ENCODE data around the gene DHX30. TPM values are rescaled to one million over a fixed set of nuclear protein-coding genes. Genes with fewer than 3 reads are reported as not detected.

DHX30 gene
- polyA plus RNA-seq, 1 donor: 44.5 TPM

DNA sequence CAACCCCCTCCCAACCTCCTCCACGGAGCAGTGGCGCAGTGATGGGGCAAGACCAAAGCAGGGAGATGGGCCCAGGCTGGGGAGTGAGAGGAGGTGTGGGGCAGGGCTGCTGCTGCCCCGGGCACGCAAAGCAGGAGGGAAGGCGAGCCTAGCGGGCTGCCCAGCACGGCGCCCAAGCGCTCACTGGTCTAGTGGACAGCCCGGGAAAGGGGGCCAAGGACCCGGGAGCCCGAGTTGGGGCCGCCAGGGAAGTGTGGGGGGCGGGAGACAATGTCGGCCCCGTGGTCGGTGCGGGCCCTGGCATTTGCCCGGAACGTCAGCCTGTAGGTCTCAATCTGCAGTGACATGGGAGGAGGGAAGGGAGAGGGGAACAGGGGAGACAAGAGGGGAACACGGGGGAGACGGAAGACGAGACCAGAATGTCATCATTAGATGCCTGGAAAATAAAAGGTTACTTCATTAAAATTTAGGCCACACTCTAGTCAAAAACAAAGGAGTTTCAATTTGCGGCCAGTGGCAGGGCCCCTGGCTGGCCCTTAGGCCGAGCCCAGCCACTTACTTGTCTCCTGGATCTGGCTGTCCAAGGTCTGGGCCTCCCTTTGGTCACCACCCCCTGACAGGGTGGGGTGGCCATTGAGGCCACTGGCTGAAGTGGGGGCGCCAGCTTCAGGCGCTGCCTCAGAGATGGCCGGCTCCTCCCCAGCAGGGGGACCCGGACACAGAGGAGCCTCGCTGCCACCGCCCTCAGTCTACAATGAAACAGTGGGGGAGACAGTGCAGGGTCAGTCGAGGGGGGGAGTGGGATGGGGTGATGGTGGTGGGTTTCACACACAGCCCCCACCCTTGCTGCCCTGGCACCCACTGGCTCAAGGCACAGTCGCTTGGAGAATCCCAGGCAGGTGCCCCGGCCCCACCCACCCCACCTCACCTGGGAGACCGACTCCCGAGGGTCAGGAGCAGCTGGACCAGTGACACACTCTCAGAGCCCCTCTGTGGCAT lies 50.0 kb downstream of the DHX30 start:
- H3K27me3 ChIP-seq (ENCODE audit: control insufficient read depth, insufficient read depth, low read length): no peaks in the 10 kb centered on the region
- H3K4me1 ChIP-seq (ENCODE audit: control insufficient read depth, insufficient read depth, low read length): no peaks in the 10 kb centered on the region
- WGBS (ENCODE audit: insufficient coverage, low lambda C conversion rate): no CpG with 5 or more reads among the region's 36 CpGs
- H3K4me3 ChIP-seq (ENCODE audit: low read length): no peak overlapping the region
- no peaks in the 10 kb centered on the region for H3K9me3 ChIP-seq (ENCODE audit: control insufficient read depth, low read depth, low read length)
- DNase-seq: no peak
- peaks cover 91% of the 10 kb centered on the region for H3K36me3 ChIP-seq (ENCODE audit: control insufficient read depth, insufficient read depth, low read length)
- H3K27ac ChIP-seq (ENCODE audit: low read length): no peak overlapping the region

DNA sequence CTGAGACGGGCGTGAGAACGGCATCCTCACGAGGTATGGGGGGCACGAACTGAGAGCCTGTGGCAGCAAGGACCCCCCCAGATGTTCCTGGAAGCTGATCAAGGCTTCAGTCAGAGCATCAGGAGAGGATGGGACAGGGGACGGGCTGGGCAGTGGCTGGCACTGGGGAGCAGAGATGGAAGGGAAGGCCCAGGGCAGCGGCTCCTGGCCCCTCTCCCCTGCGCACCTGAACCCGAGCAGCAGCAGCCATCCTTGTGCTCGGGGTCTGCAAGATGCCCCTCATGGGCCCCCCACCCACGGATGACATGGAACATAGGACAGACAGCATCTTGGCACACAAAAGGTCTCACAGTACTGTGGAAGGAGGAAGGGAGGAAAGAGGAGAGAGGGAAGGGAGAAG lies 51.3 kb downstream of the DHX30 start:
- Histone ChIP-seq H3K36me3 (ENCODE audit: control insufficient read depth, insufficient read depth, low read length) (peaks cover 87% of the 10 kb centered on the region), H3K27ac (ENCODE audit: low read length) (no peak overlapping the region), H3K4me1 (ENCODE audit: control insufficient read depth, insufficient read depth, low read length) (no peaks in the 10 kb centered on the region), H3K4me3 (ENCODE audit: low read length) (no peak overlapping the region), H3K27me3 (ENCODE audit: control insufficient read depth, insufficient read depth, low read length) (no peaks in the 10 kb centered on the region), H3K9me3 (ENCODE audit: control insufficient read depth, low read depth, low read length) (no peaks in the 10 kb centered on the region)
- DNase-seq: no peak
- WGBS (ENCODE audit: insufficient coverage, low lambda C conversion rate): 89% methylated on average over 3 of the region's 11 CpGs

DNA sequence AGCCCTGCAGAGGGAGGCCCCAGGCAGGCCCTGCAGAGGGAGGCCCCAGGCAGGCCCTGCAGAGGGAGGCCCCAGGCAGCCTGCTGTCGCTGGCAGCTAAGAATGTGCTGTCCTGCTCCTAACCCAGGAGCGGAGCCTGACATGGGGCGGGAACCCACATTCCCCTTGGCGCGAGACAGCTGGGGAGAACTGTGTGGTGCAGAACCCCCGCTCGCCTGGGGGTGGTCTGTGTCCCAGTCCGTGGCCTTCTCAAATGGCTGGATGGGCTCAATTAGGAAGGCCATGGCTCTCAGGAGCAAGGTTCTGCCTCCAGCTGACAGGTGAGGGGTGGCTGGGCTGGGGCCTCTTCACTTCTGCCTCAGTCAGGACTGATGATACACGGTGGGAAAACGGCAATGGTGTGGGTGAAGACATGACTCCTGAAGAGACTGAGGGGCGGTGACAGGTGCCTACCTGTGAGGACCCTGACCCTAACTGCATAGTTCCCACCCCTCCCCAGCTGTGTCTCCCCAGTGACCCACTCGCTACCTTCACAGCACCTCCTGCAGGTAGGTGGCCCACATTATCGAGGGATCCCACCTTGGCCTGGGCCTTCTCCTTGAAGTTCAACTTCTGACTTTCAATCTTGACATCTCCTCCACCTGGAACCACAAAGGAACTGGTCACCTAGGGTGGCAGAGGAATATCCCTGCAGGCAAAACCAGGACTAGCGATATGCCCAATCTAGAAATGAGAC lies 52.0 kb downstream of the DHX30 start:
- no peaks in the 10 kb centered on the region for H3K4me1 ChIP-seq (ENCODE audit: control insufficient read depth, insufficient read depth, low read length)
- no peak for DNase-seq
- H3K27me3 ChIP-seq (ENCODE audit: control insufficient read depth, insufficient read depth, low read length): no peaks in the 10 kb centered on the region
- no peak overlapping the region for H3K4me3 ChIP-seq (ENCODE audit: low read length)
- no peaks in the 10 kb centered on the region for H3K9me3 ChIP-seq (ENCODE audit: control insufficient read depth, low read depth, low read length)
- WGBS (ENCODE audit: insufficient coverage, low lambda C conversion rate): no CpG with 5 or more reads among the region's 14 CpGs
- peaks cover 83% of the 10 kb centered on the region for H3K36me3 ChIP-seq (ENCODE audit: control insufficient read depth, insufficient read depth, low read length)
- no peak overlapping the region for H3K27ac ChIP-seq (ENCODE audit: low read length)

DNA sequence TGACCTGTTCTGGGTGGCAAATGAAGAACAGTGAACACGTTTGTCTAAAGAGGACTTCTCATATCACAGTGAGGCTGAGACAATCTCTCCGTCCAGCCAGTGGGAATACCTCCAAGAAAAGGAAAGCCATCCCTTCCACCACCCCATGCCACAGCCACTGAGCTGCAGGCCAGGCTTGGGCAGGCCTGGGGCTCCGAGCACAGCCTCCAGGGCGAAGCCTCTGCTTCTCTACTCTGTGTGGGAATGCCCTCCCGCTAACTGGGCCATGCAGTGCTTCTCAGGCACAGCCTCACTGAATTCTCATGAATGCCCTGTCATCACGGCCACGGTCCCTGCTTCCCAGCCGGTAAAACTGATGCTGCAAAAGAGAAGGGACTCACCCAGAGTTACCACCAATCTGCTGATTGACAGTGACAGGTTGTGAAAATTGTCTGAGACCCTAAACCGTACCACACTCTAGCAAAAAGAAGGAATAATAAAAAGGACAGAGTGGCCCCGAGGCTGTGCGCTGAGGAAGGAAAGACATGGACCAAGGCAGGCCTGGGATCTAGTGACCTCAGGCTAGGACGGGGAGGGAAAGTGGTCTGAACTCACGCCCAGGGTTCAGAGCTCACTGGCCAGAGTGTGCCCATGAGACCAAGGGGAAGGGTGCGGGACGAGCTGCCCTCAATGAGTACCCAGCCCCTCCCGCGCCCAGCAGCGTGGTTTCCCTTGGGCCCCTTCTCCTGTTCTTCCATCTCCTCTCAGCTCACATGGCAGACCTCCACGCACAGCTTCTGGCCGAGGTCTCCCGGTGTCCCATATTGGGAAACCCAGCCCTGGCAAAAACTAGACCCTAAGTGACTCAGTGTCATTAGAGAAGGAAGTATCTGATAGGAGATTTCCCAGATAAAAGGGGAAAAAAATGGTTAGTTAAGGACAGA lies 52.8 kb downstream of the DHX30 start:
- no peak for DNase-seq
- no peak overlapping the region for H3K27ac ChIP-seq (ENCODE audit: low read length)
- 100% methylated on average over 3 of the region's 21 CpGs for WGBS (ENCODE audit: insufficient coverage, low lambda C conversion rate)
- H3K4me3 ChIP-seq (ENCODE audit: low read length): no peak overlapping the region
- peaks cover 77% of the 10 kb centered on the region for H3K36me3 ChIP-seq (ENCODE audit: control insufficient read depth, insufficient read depth, low read length)
- H3K4me1 ChIP-seq (ENCODE audit: control insufficient read depth, insufficient read depth, low read length): no peaks in the 10 kb centered on the region
- no peaks in the 10 kb centered on the region for H3K27me3 ChIP-seq (ENCODE audit: control insufficient read depth, insufficient read depth, low read length)
- no peaks in the 10 kb centered on the region for H3K9me3 ChIP-seq (ENCODE audit: control insufficient read depth, low read depth, low read length)

DNA sequence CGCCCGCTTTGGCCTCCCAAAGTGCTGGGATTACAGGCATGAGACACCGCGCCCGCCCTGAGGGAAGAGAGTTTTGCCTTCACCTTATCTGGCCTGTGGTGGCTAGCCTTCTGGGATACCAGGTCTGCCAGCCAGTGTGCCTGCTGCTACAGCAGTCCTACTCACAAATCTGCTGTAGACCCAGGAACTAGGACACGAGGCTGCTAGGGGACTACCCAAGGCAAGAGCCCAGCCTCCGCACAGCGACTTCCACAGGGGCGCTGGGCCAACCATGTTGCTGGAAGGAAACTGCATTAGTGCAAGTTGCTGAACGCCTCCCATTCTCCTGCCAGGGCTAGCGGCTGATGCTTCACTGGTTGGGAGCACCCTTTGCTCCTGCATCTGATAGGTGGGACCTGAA lies 53.7 kb downstream of the DHX30 start:
- DNase-seq: no peak
- Histone ChIP-seq H3K4me1 (ENCODE audit: control insufficient read depth, insufficient read depth, low read length) (no peaks in the 10 kb centered on the region), H3K27me3 (ENCODE audit: control insufficient read depth, insufficient read depth, low read length) (no peaks in the 10 kb centered on the region), H3K4me3 (ENCODE audit: low read length) (no peak overlapping the region), H3K36me3 (ENCODE audit: control insufficient read depth, insufficient read depth, low read length) (peaks cover 67% of the 10 kb centered on the region), H3K27ac (ENCODE audit: low read length) (no peak overlapping the region), H3K9me3 (ENCODE audit: control insufficient read depth, low read depth, low read length) (no peaks in the 10 kb centered on the region)
- no CpG with 5 or more reads among the region's 11 CpGs for WGBS (ENCODE audit: insufficient coverage, low lambda C conversion rate)

DNA sequence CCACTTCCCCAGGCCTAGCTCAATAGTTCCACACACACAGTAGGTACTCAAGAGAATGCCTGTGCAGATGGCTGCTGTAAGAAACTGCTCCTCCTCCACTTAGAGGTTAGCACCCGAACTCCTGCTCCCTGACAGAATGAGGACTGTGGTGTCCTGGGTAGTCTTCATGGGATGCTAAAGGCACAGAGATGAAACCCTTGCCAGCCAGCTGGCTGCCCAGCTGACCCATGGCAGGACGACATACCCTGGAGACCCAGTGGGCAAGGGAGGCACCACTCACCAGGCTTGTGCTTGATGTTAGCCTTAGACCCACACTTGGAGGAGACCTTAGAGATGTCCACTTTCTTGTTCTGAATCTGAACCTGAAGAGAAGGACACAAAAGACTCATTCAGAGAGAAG lies 54.2 kb downstream of the DHX30 start:
- H3K36me3 ChIP-seq (ENCODE audit: control insufficient read depth, insufficient read depth, low read length): peaks cover 62% of the 10 kb centered on the region
- no peak overlapping the region for H3K27ac ChIP-seq (ENCODE audit: low read length)
- no peaks in the 10 kb centered on the region for H3K27me3 ChIP-seq (ENCODE audit: control insufficient read depth, insufficient read depth, low read length)
- no peaks in the 10 kb centered on the region for H3K4me1 ChIP-seq (ENCODE audit: control insufficient read depth, insufficient read depth, low read length)
- no peak for DNase-seq
- H3K4me3 ChIP-seq (ENCODE audit: low read length): no peak overlapping the region
- WGBS (ENCODE audit: insufficient coverage, low lambda C conversion rate): no CpG with 5 or more reads among the region's 2 CpGs
- H3K9me3 ChIP-seq (ENCODE audit: control insufficient read depth, low read depth, low read length): no peaks in the 10 kb centered on the region

DNA sequence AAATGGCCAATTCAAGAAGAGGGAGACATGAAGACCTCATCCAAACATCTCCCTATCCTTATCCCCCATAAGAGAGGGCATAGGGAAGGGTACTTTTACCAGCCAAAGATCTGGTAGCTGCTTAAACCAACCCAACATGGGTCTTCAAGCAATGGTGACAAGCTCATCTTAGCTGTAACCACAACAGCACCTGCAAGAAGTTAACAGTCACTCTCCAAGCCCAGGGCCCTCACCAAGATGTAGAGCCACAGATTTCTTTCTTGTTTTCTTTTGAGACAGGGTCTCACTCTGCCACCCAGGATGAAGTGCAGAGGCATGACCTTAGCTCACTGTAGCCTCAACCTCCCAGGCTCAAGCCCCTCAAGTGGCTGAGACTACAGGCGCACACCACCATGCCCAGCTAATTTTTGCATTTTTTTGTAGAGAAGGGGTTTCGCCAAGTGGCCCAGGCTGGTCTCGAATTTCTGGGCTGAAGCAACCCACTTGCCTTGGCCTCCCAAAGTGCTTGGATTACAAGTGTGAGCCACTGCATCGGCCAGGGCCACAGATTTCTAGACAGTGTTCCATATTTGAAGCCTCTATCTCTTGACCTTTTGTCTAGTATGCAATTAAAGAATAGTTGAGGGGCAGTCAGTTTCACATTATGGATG lies 57.1 kb downstream of the DHX30 start:
- Histone ChIP-seq H3K9me3 (ENCODE audit: control insufficient read depth, low read depth, low read length) (no peaks in the 10 kb centered on the region), H3K4me3 (ENCODE audit: low read length) (no peak overlapping the region), H3K36me3 (ENCODE audit: control insufficient read depth, insufficient read depth, low read length) (peaks cover 53% of the 10 kb centered on the region), H3K27me3 (ENCODE audit: control insufficient read depth, insufficient read depth, low read length) (no peaks in the 10 kb centered on the region), H3K27ac (ENCODE audit: low read length) (no peak overlapping the region), H3K4me1 (ENCODE audit: control insufficient read depth, insufficient read depth, low read length) (no peaks in the 10 kb centered on the region)
- no CpG with 5 or more reads among the region's 4 CpGs for WGBS (ENCODE audit: insufficient coverage, low lambda C conversion rate)
- DNase-seq: no peak

DNA sequence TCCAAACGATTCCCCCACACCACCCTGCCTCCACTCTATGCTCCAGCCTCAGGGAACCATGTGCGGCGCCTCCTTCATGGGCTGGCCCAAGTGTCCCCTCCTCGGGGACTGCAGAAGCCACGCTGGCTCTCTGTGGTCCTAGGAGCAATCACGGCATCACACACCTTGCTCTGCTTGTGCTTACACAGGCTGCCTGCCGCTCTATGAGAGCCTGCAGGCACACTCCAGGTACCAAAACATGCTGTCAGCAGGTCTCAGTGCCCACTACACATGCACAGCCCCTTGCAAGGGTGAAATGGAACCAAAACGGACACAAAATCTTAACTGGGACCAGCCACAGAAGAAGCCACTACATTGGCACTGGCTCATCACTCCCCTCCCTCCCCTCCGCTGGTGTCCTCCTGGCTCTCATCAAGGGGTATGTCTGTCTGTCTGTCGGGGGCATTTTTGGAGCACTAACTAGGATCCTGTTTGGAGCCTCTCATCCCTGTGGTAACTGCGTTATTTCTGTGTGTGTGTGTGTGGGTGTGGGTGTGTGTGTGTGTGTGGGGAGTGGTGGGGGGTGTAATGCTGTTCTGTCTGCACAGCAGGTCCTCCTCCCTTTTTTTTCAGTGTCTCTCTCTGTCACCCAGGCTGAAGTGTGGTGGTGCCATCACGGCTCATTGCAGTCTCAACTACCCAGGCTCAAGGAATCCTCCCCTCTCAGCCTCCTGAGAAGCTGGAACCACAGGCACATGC lies 60.6 kb downstream of the DHX30 start:
- H3K36me3 ChIP-seq (ENCODE audit: control insufficient read depth, insufficient read depth, low read length): peaks cover 54% of the 10 kb centered on the region
- DNase-seq: no peak
- WGBS (ENCODE audit: insufficient coverage, low lambda C conversion rate): no CpG with 5 or more reads among the region's 12 CpGs

DNA sequence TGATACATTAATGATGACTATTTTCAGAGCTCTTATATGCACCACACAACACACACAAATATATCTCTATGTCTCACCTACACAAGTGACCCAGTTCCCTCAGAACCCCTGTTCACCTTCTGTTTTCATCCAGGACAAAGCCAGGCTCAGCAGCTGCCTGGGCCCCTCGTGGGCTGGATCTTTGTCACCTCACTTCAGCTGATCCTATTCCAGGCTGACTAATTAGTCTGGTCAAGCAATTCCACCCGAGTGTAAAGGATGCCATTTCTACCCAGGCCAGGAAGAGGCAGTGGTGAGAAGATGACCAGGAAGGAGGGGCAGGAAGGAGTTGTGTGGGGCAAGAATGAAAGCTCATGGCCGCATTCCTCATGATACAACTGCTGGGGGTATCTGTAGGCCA lies 62.3 kb downstream of the DHX30 start:
- Histone ChIP-seq H3K4me3 (ENCODE audit: low read length) (no peak overlapping the region), H3K4me1 (ENCODE audit: control insufficient read depth, insufficient read depth, low read length) (no peaks in the 10 kb centered on the region), H3K36me3 (ENCODE audit: control insufficient read depth, insufficient read depth, low read length) (peaks cover 59% of the 10 kb centered on the region), H3K27me3 (ENCODE audit: control insufficient read depth, insufficient read depth, low read length) (no peaks in the 10 kb centered on the region), H3K27ac (ENCODE audit: low read length) (no peak overlapping the region), H3K9me3 (ENCODE audit: control insufficient read depth, low read depth, low read length) (no peaks in the 10 kb centered on the region)
- no CpG with 5 or more reads among the region's 3 CpGs for WGBS (ENCODE audit: insufficient coverage, low lambda C conversion rate)
- no peak for DNase-seq

More for the DNA sequence above, 60.6 kb downstream of the DHX30 start:
- Histone ChIP-seq H3K9me3 (ENCODE audit: control insufficient read depth, low read depth, low read length) (no peaks in the 10 kb centered on the region), H3K4me3 (ENCODE audit: low read length) (no peak overlapping the region), H3K27ac (ENCODE audit: low read length) (no peak overlapping the region), H3K27me3 (ENCODE audit: control insufficient read depth, insufficient read depth, low read length) (no peaks in the 10 kb centered on the region), H3K4me1 (ENCODE audit: control insufficient read depth, insufficient read depth, low read length) (no peaks in the 10 kb centered on the region)

Data from large intestine (tissue), 3 donors.